Motor neuron (in vitro differentiated cells): ENCODE measurements around the gene PIWIL1. TPM values are rescaled to one million over a fixed set of nuclear protein-coding genes. Genes with fewer than 3 reads are reported as not detected.

ENCODE experiments used
- ATAC-seq, 8 experiments: fragments of 200-7000 bp; cut with Tn5 transposase; replicated peaks in 6 of 8; 2 replicates each; pipeline ENCODE4 v1.8.0; 2021; ENCODE audit warnings: mild to moderate bottlenecking in 8 of 8, moderate library complexity in 8 of 8
- H3K27ac ChIP-seq, 2 donors: fragments of 250-450 bp; sonication (Bioruptor Pico); 2 replicates each; pipeline ENCODE4 v1.9.0; 2021; ENCODE audit warnings: antibody characterized with exemption in 2 of 2, mild to moderate bottlenecking in 2 of 2, moderate library complexity in 1 of 2
- H3K4me1 ChIP-seq, 2 donors: fragments of 250-450 bp; sonication (Bioruptor Pico); replicated peaks in 1 of 2; 2 replicates each; pipeline ENCODE4 v1.6.1; 2021; ENCODE audit warnings: antibody characterized with exemption in 2 of 2, mild to moderate bottlenecking in 2 of 2, moderate library complexity in 1 of 2
- H3K4me3 ChIP-seq, 5 donors: fragments of 250-450 bp; sonication (Bioruptor Pico); 2 replicates each; pipeline ENCODE4 v1.9.0; 2021; ENCODE audit warnings: antibody characterized with exemption in 5 of 5, mild to moderate bottlenecking in 5 of 5, moderate library complexity in 4 of 5
- WGBS, 10 experiments: fragments of 450-650 bp; shearing (Covaris generic); methylation state at CpG; one replicate each; pipeline ENCODE4 v1.0.0; 2022; 5-methylcytosine and 5-hydroxymethylcytosine counted together
- in situ Hi-C, 9 experiments: fragments of 400-800 bp; cut with MboI; loops; one replicate each; pipeline ENCODE4 v1.15.0; 2021; ENCODE audit warnings: low sequenced_read_pairs in 9 of 9, low pct_unique_long_range_greater_than_20kb in 2 of 9; ENCODE audit not compliant: unreplicated experiment in 9 of 9
- total RNA-seq, 8 experiments: library from RNA; unstranded; fragments of 300-600 nt; gene quantifications; 2 replicates each; pipeline versions ENCODE4 v1.2.3 to v1.2.4, GENCODE V29; 2022

The PIWIL1 gene
- total RNA-seq = under 1 TPM in 1 of 8 experiments, not detected in 7; 0.57 TPM

DNA sequence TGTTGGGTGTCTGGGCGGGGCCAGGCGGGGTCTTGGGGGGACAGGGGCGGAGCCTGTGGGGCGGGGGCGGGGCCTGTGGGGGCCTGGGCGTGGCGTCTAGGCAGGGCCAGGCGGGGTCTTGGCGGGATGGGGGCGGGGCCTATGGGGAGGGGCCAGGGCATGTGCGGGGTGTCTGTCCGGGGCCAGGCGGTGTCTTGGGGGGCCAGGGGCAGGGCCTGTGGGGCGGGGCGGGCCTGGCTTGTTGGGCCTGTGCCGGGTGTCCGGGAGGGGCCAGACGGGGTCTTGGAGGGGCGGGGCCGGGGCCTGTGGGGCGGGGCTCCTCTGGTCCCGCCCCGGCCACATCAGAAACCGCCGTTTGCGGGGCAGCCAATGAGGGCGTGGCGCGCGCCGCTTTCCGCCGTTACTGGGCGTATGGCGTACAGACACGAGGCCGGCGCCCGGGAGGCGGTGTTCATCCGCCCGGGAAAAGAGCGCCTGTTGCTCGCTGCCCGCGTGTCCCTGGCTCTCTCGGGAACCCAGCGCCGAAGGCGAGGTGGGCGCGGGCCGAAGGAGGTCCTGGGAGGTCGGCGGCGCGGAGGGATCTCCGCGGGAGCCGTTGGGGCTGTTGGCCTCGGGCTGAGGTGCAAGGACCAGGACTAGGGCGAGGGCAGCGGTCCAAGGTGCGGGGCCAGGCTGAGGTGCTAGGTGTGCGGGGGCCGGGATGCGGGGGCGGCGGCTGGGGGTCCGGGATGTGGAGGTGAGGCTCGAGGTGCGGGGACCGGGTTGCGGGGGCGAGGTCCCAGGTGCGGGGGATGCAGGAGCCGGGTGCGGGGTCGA lies at the start of gene PIWIL1:
Gene PIWIL1, plus strand, starts transcription at position 400 of the 816 bp plus-strand sequence. CDS start 4,705 bp downstream, outside the sequence.
- in situ Hi-C loops = loop anchor here in 5 of 9 experiments (10.0 to 25.0 kb wide), 2 partner anchors 293 to 300 kb away; no protein-coding TSS in a partner anchor
- H3K4me1 ChIP-seq = no peaks in the 10 kb centered on the region
- H3K27ac ChIP-seq = no peak within 1 kb of the TSS
- WGBS, 10 experiments = 93% methylated on average over 19 of the region's 79 CpGs; no CpG with 5 or more reads in 9 of the 10 experiments
- H3K4me3 ChIP-seq = no peak within 1 kb of the TSS
- ATAC-seq = no peak

DNA sequence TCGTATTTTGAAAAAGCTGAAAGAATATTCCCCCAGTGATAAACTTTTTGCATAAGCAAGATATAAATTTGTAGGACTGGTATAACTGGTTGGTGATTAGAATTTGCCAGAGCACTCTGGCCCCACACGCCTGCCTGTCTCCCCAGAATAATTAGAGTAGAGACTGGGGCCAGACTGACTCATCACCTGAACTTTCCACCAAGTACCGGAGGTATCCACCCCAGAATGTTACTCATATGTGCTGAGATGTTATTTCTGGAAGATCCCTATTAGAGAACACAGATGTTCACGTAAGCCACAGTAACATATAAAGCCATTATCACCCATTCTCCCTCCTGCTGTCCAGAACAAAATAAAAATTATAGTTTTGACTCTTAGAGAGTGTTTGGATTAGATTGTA lies 49.5 kb upstream of the PIWIL1 start:
- no peak overlapping the region for H3K4me3 ChIP-seq
- no peak overlapping the region for H3K27ac ChIP-seq
- in situ Hi-C loops = no loop called here
- no peaks in the 10 kb centered on the region for H3K4me1 ChIP-seq
- 0 to 64% (median 4%) methylated on average over 1 to 4 of the region's 4 CpGs; no CpG with 5 or more reads in 1 of the 10 experiments for WGBS, 10 experiments
- ATAC-seq = no peak

- WGBS, 10 experiments = 27 to 92% (median 43%) methylated on average over 1 to 6 of the region's 6 CpGs; no CpG with 5 or more reads in 3 of the 10 experiments
- in situ Hi-C loops = no loop called here
- no peak overlapping the region for H3K4me3 ChIP-seq
- H3K27ac ChIP-seq = no peak overlapping the region
- ATAC-seq = no peak
- no peaks in the 10 kb centered on the region for H3K4me1 ChIP-seq
Observed at GRCh38 chr12:130288691-130289090, 49.0 kb upstream of the PIWIL1 start.

DNA sequence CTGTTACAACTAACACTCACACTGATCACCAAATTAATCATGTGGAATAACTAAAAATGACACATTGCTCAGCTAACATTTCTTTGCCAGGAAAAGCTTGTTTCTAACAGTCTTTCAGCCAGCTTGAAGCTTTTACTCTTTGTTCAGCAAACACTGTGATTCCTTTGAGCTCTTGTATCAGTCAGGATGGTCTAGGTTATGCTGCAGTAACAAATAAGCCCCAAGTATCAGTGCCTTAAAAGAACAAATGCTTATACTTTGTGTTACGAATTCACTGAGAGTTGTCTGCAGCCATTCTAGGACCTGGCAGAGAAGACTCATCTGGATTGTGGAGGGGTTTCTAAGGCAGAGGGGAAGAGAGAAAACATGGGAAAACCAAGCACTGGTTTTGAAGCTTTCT lies 47.6 kb upstream of the PIWIL1 start:
- in situ Hi-C loops = no loop called here
- no peak overlapping the region for H3K27ac ChIP-seq
- 0 to 92% (median 30%) methylated on average over 1 of the region's 1 CpG; no CpG with 5 or more reads in 2 of the 10 experiments for WGBS, 10 experiments
- no peaks in the 10 kb centered on the region for H3K4me1 ChIP-seq
- ATAC-seq = no peak
- H3K4me3 ChIP-seq = no peak overlapping the region

GRCh38 chr12:130298322-130299021 lies 39.2 kb upstream of the PIWIL1 start:
- in situ Hi-C loops = no loop called here
- 0 to 94% (median 35%) methylated on average over 1 to 5 of the region's 5 CpGs for WGBS, 10 experiments
- Histone ChIP-seq H3K4me1 (no peaks in the 10 kb centered on the region), H3K4me3 (no peak overlapping the region), H3K27ac (no peak overlapping the region)
- no peak for ATAC-seq

GRCh38 chr12:130299574-130299973 lies 38.1 kb upstream of the PIWIL1 start:
- in situ Hi-C loops = no loop called here
- ATAC-seq = no peak
- 0 to 100% (median 35%) methylated on average over 1 to 5 of the region's 6 CpGs; no CpG with 5 or more reads in 3 of the 10 experiments for WGBS, 10 experiments
- Histone ChIP-seq H3K4me3 (no peak overlapping the region), H3K4me1 (no peaks in the 10 kb centered on the region), H3K27ac (no peak overlapping the region)

DNA sequence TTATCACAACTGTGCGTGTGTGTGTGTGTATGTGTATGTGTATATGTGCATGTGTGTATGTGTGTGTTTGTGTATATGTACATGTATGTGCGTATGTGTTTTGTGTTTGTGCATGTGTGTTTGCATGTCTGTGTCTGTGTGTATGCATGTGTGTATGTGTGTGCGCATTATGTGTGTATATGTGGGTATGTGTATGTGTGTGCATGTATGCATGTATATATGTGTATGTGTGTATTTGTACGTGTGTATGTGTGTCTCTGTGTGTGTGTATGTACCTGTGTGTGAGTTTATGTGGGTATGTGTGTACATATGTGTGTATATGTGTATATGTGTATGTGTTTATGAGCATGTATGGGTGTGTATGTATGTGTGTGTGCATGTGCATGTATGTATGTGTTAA lies 37.6 kb upstream of the PIWIL1 start:
- no peak for ATAC-seq
- 0 to 50% (median 20%) methylated on average over 1 to 4 of the region's 4 CpGs; no CpG with 5 or more reads in 5 of the 10 experiments for WGBS, 10 experiments
- Histone ChIP-seq H3K27ac (no peak overlapping the region), H3K4me3 (no peak overlapping the region), H3K4me1 (no peaks in the 10 kb centered on the region)
- in situ Hi-C loops = no loop called here

GRCh38 chr12:130300737-130301535 lies 36.8 kb upstream of the PIWIL1 start:
- 0 to 79% (median 25%) methylated on average over 2 to 11 of the region's 21 CpGs; no CpG with 5 or more reads in 2 of the 10 experiments for WGBS, 10 experiments
- no peak overlapping the region for H3K4me3 ChIP-seq
- in situ Hi-C loops = no loop called here
- no peaks in the 10 kb centered on the region for H3K4me1 ChIP-seq
- no peak for ATAC-seq
- H3K27ac ChIP-seq = no peak overlapping the region

- in situ Hi-C loops = no loop called here
- ATAC-seq = no peak
Observed at GRCh38 chr12:130301559-130301958, 36.1 kb upstream of the PIWIL1 start.

GRCh38 chr12:130303781-130304180 lies 33.9 kb upstream of the PIWIL1 start:
- H3K27ac ChIP-seq = no peak overlapping the region
- ATAC-seq = no peak
- H3K4me1 ChIP-seq = no peaks in the 10 kb centered on the region
- H3K4me3 ChIP-seq = no peak overlapping the region
- in situ Hi-C loops = no loop called here
- WGBS, 10 experiments = 20 to 97% (median 80%) methylated on average over 1 to 8 of the region's 8 CpGs

More at GRCh38 chr12:130301559-130301958, 36.1 kb upstream of the PIWIL1 start:
- Histone ChIP-seq H3K27ac (no peak overlapping the region), H3K4me1 (no peaks in the 10 kb centered on the region), H3K4me3 (no peak overlapping the region)
- 80% methylated on average over 1 of the region's 14 CpGs; no CpG with 5 or more reads in 8 of the 10 experiments for WGBS, 10 experiments

DNA sequence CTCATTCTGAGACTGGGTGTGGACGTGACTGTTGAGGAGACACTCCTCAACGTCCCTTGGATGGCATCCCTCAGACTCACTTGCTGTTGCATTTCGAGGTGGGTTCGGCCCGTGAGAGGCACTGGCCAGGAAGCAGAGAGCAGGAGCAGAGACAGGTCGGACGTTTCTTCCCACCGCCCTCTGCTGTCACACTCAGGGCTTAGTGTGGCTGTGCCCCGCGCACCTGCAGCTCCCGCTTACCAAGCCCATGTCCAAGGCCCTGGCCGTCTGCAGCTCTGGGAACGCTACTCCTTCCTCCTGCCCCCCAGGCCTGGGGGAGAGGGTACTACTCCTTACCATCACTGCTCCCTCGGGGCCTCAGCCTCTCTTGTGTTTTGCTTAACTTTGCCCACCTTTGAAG lies 29.8 kb upstream of the PIWIL1 start:
- Histone ChIP-seq H3K4me3 (no peak overlapping the region), H3K27ac (no peak overlapping the region), H3K4me1 (no peaks in the 10 kb centered on the region)
- no peak for ATAC-seq
- WGBS, 10 experiments = 22 to 100% (median 37%) methylated on average over 1 to 7 of the region's 14 CpGs; no CpG with 5 or more reads in 4 of the 10 experiments
- in situ Hi-C loops = no loop called here

DNA sequence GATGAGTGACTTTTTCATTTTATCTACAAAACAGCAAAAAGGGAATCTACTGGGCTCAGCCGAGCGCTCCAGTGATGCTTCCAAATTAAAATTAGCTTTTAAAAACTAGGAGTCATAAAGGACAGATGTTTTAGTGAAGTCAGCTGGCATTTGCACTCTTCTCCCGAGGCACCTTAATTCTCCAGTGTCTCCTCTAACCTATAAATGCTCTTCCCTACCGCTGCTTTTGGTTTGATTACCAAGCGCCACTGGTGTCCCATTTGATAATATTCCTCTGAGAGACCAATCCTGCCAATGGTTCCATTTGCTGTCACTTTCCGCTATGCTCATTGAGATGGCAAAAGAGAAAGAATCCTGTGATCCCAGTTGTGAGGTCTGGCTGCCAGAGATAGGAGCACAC lies 29.3 kb upstream of the PIWIL1 start:
- in situ Hi-C loops = no loop called here
- ATAC-seq = no peak

DNA sequence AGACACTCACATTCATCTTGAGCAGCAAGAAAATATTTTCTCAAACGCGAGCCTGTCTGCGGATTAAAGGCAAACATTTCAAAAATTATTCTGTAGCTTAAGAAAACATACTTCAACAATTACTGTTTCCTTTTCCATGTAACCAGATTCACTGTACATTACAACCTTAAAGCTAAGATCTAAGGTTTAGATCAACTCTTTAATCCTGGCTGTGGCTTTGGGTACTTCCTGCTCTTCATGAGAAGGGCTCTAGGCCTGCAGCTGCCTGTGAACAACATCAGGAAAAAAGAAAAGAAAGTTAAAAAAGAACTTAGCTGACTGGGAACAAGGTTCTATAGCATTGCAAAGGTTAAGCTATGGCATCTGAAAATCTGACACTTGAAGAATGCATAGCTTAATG lies 21.4 kb upstream of the PIWIL1 start:
- ATAC-seq = no peak
- no peaks in the 10 kb centered on the region for H3K4me1 ChIP-seq
- H3K27ac ChIP-seq = no peak overlapping the region
- no peak overlapping the region for H3K4me3 ChIP-seq
- 0 to 100% (median 55%) methylated on average over 2 to 3 of the region's 3 CpGs; no CpG with 5 or more reads in 1 of the 10 experiments for WGBS, 10 experiments
- in situ Hi-C loops = no loop called here

More for the DNA sequence above, 29.3 kb upstream of the PIWIL1 start:
- no peak overlapping the region for H3K27ac ChIP-seq
- WGBS, 10 experiments = 0 to 98% (median 65%) methylated on average over 1 to 6 of the region's 6 CpGs; no CpG with 5 or more reads in 1 of the 10 experiments
- H3K4me1 ChIP-seq = no peaks in the 10 kb centered on the region
- no peak overlapping the region for H3K4me3 ChIP-seq
